HEK293T (cell line): ENCODE results near the gene NEMP2.

Source experiments
- CTCF ChIA-PET: fragments of 350-600 bp; formaldehyde crosslinking; extraction: SDS; loops from one replicate; lab custom pipeline; 2021; ENCODE audit warnings: antibody characterized with exemption, inconsistent platforms; lab: Yijun Ruan, JAX
- POLR2A ChIA-PET: fragments of 350-600 bp; formaldehyde crosslinking; extraction: SDS; loops from one replicate; lab custom pipeline; 2020; ENCODE audit warnings: antibody characterized with exemption, inconsistent platforms; lab: Yijun Ruan, JAX
- DNase-seq: peaks from one replicate; pipeline ENCODE4 v3.0.0; 2012; ENCODE audit warnings: mixed read lengths; ENCODE audit errors: extremely low spot score
- ARNT ChIP-seq: fragments of 450-650 bp; IDR thresholded peaks from 2 replicates; pipeline ENCODE4 v1.6.1; 2017; ENCODE audit warnings: mild to moderate bottlenecking
- BHLHE40 ChIP-seq: fragments of 450-650 bp; IDR thresholded peaks from 2 replicates; pipeline ENCODE4 v1.6.1; 2016; ENCODE audit warnings: mild to moderate bottlenecking, moderate library complexity, borderline replicate concordance
- CTBP1 ChIP-seq: fragments of 450-650 bp; IDR thresholded peaks from 2 replicates; pipeline ENCODE4 v1.6.1; 2016; ENCODE audit warnings: borderline replicate concordance
- ELF4 ChIP-seq: fragments of 450-650 bp; IDR thresholded peaks from 2 replicates; pipeline ENCODE4 v1.6.1; 2017; ENCODE audit warnings: antibody characterized with exemption
- FOXA1 ChIP-seq: fragments of 450-650 bp; IDR thresholded peaks from 2 replicates; pipeline ENCODE4 v1.6.1; 2016; ENCODE audit warnings: mild to moderate bottlenecking
- FOXK2 ChIP-seq: fragments of 450-650 bp; IDR thresholded peaks from 2 replicates; pipeline ENCODE4 v1.6.1; 2016; ENCODE audit warnings: mild to moderate bottlenecking
- FOXM1 ChIP-seq: fragments of 450-650 bp; IDR thresholded peaks from 2 replicates; pipeline ENCODE4 v1.6.1; 2017; ENCODE audit warnings: mild to moderate bottlenecking, borderline replicate concordance
- HDGF ChIP-seq: fragments of 450-650 bp; IDR thresholded peaks from 2 replicates; pipeline ENCODE4 v1.6.1; 2017; ENCODE audit warnings: antibody characterized with exemption, borderline replicate concordance
- L3MBTL2 ChIP-seq: fragments of 450-650 bp; conservative IDR thresholded peaks from 2 replicates; pipeline ENCODE4 v1.6.1; 2016; ENCODE audit warnings: mild to moderate bottlenecking
- LEF1 ChIP-seq: fragments of 450-650 bp; IDR thresholded peaks from 2 replicates; pipeline ENCODE4 v1.6.1; 2017; ENCODE audit warnings: mild to moderate bottlenecking, borderline replicate concordance
- NFRKB ChIP-seq: fragments of 450-650 bp; IDR thresholded peaks from 2 replicates; pipeline ENCODE4 v1.6.1; 2016; ENCODE audit warnings: mild to moderate bottlenecking, moderate library complexity
- SP1 ChIP-seq: fragments of 450-650 bp; IDR thresholded peaks from 2 replicates; pipeline ENCODE4 v1.6.1; 2017
- SUZ12 ChIP-seq: fragments of 450-650 bp; IDR thresholded peaks from 2 replicates; pipeline ENCODE4 v1.6.1; 2016; ENCODE audit warnings: mild to moderate bottlenecking
- TARDBP ChIP-seq: fragments of 450-650 bp; IDR thresholded peaks from 2 replicates; pipeline ENCODE4 v1.6.1; 2016
- ZNF384 ChIP-seq: fragments of 450-650 bp; IDR thresholded peaks from 2 replicates; pipeline ENCODE4 v1.6.1; 2016
- TF ChIP-seq, protein P1 (sequence below): fragments of 450-650 bp; IDR thresholded peaks from 2 replicates; pipeline ENCODE4 v1.6.1; 2016

Gene NEMP2

GRCh38 chr2:190465060-190465459, 69.5 kb downstream of the NEMP2 start:
- CTCF ChIA-PET, result no interaction called here
- TF ChIP-seq CTBP1 (no peak), HDGF (no peak), SUZ12 (no peak), NFRKB (no peak), ZNF384 (no peak), BHLHE40 (no peak), LEF1 (no peak), FOXK2 (no peak), FOXM1 (no peak)
- DNase-seq, result no peak
- POLR2A ChIA-PET, result no interaction called here

DNA sequence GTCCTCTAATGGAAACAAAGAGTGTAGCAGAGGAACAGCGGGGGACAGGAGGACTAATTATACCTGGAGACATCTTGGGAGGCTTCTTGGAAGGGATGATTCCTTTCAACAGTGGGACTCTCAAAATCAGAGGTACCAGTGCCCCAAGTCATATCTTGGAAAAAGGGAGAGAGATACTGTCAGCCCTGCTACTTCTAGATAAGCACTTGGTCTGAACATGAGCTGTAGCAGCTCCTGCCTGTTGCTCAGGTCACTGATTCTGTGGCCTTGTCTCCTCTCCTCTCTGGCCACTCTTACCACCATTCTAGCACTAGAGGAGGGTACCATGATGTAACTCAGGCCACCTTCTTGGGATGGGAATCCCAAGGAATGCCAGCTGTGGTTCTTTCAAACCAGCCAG, 71.9 kb downstream of the NEMP2 start:
- no peak for DNase-seq
- CTCF ChIA-PET, result no interaction called here
- no peak for TF ChIP-seq NFRKB
- TF ChIP-seq CTBP1, result no peak
- no peak for TF ChIP-seq LEF1
- TF ChIP-seq FOXM1, result no peak
- no peak for TF ChIP-seq HDGF
- TF ChIP-seq SUZ12, result no peak
- no peak for TF ChIP-seq BHLHE40
- TF ChIP-seq, protein P1, sequence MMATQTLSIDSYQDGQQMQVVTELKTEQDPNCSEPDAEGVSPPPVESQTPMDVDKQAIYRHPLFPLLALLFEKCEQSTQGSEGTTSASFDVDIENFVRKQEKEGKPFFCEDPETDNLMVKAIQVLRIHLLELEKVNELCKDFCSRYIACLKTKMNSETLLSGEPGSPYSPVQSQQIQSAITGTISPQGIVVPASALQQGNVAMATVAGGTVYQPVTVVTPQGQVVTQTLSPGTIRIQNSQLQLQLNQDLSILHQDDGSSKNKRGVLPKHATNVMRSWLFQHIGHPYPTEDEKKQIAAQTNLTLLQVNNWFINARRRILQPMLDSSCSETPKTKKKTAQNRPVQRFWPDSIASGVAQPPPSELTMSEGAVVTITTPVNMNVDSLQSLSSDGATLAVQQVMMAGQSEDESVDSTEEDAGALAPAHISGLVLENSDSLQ, result no peak
- no peak for TF ChIP-seq L3MBTL2
- TF ChIP-seq ARNT, result no peak
- TF ChIP-seq FOXA1, result no peak
- TF ChIP-seq TARDBP, result no peak
- POLR2A ChIA-PET, result no interaction called here

DNA sequence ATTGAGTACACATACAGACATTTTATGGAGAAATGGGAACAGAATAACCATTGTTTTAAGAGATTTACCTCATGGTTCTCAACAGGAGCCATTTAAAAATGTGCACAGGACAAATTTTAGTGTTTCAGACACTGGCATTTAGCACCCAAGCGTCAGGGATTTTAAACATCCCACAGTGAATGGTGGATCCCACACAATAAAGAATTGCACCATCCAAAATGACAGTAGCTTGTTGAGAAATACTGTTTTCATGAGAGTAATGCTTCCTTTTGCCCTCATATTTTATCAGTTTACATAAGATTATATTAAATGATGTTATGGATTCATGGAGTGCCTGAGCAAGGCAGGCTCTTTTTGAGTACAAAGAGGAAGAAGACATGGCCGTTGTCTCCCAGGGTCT, 72.3 kb downstream of the NEMP2 start:
- POLR2A ChIA-PET, result no interaction called here
- CTCF ChIA-PET, result no interaction called here
- no peak for DNase-seq

DNA sequence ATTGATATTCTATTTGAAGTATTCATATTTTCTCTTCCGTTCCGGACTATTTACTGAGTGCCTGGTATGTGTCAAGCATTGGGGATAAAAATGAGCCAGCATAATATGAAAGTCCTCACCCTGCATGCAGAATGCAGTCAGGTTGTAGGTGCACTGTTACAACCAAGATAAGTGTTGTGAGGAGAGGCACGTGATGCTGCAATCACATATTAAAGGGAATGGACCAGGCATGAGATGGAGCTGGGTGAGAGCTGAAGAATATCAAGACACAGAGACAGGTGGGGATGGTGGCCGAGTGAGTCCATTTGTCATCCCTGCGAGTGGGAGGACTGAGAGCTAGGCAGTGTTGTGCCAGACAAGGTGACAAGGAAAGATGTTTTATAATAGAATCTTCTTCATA, 74.0 kb downstream of the NEMP2 start:
- TF ChIP-seq LEF1, result no peak
- TF ChIP-seq FOXA1, result no peak
- TF ChIP-seq, protein P1, result no peak
- TF ChIP-seq ELF4, result no peak
- no peak for TF ChIP-seq TARDBP
- no peak for TF ChIP-seq HDGF
- no peak for TF ChIP-seq L3MBTL2
- TF ChIP-seq NFRKB, result no peak
- no peak for TF ChIP-seq ARNT
- TF ChIP-seq SP1, result no peak
- no peak for TF ChIP-seq FOXM1
- ChIA-PET CTCF (no interaction called here), POLR2A (no interaction called here)
- DNase-seq, result no peak

More for the DNA sequence above, 72.3 kb downstream of the NEMP2 start:
- TF ChIP-seq SUZ12 (no peak), FOXA1 (no peak), FOXK2 (no peak), HDGF (no peak), ARNT (no peak)

- ChIA-PET CTCF (no interaction called here), POLR2A (no interaction called here)
- no peak for DNase-seq
Observed at GRCh38 chr2:190459881-190460280, 74.6 kb downstream of the NEMP2 start.

DNA sequence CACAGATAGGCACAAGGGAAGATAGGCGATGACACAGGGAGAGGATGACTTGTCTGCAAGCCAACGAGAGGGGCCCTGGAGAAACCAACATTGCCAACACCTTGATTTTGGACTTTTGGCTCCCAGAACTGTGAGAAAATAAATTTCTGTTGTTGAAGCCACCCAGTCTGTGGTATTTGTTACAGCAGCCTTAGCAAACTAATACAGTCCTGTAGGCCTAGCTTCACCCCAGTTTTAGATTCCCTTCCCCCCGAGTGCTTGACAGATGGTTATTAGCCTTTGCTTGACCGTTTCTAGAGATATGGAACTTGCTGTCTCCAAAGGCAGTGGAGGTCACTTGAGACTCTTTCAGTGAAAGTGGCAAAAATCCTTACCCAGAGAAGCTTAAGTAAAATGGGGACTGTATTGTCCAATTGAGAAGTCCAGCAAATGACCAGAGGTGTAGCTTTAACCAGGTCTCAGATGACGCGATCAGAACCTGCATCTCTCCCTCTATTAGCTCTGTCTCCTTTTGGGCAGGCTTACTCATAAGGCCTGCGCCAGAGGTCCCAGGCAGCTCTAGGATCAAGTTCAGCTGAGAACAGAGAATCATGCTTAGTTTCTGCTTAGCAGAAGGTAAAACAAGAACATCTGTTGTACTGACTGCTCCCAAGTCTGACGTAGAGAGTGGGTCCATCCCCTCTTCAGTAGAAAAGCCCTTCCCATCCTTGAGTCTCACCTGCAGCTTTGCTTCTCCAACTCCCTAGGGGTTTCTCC, 76.0 kb downstream of the NEMP2 start:
- POLR2A ChIA-PET, result no interaction called here
- CTCF ChIA-PET, result no interaction called here
- TF ChIP-seq FOXA1, result no peak
- TF ChIP-seq FOXM1, result no peak
- no peak for TF ChIP-seq CTBP1
- no peak for TF ChIP-seq ARNT
- TF ChIP-seq ELF4, result no peak
- no peak for TF ChIP-seq FOXK2
- TF ChIP-seq L3MBTL2, result no peak
- TF ChIP-seq NFRKB, result no peak
- no peak for DNase-seq

More at GRCh38 chr2:190459881-190460280, 74.6 kb downstream of the NEMP2 start:
- TF ChIP-seq BHLHE40 (no peak), FOXM1 (no peak), LEF1 (no peak), TARDBP (no peak), ARNT (no peak), SP1 (no peak), FOXK2 (no peak), NFRKB (no peak), ZNF384 (no peak), HDGF (no peak), FOXA1 (no peak), L3MBTL2 (no peak), CTBP1 (no peak), SUZ12 (no peak), ELF4 (no peak)
- TF ChIP-seq, protein P1, result no peak
